HEK293T (cell line): ENCODE measurements around the gene MRPL45.

Source experiments
- ARNT ChIP-seq: fragments of 450-650 bp; IDR thresholded peaks from 2 replicates; pipeline ENCODE4 v1.6.1; 2017; ENCODE audit warnings: mild to moderate bottlenecking
- BHLHE40 ChIP-seq: fragments of 450-650 bp; IDR thresholded peaks from 2 replicates; pipeline ENCODE4 v1.6.1; 2016; ENCODE audit warnings: mild to moderate bottlenecking, moderate library complexity, borderline replicate concordance
- PKNOX1 ChIP-seq: fragments of 450-650 bp; IDR thresholded peaks from 2 replicates; pipeline ENCODE4 v1.6.1; 2016
- SUZ12 ChIP-seq: fragments of 450-650 bp; IDR thresholded peaks from 2 replicates; pipeline ENCODE4 v1.6.1; 2016; ENCODE audit warnings: mild to moderate bottlenecking
- TARDBP ChIP-seq: fragments of 450-650 bp; IDR thresholded peaks from 2 replicates; pipeline ENCODE4 v1.6.1; 2016

- TF ChIP-seq SUZ12, result no peak
- TF ChIP-seq TARDBP, result no peak
- no peak for TF ChIP-seq ARNT
- peak; percentile 18; the same call in 1 of the 2 replicates for TF ChIP-seq PKNOX1
- no peak for TF ChIP-seq BHLHE40
Measured at GRCh38 chr17:38351412-38352222, 54.6 kb downstream of the MRPL45 start, which contains the start of gene SOCS7.
